GM12875 (cell line): Measurements from ENCODE around the gene ISM1.

Experiments used
- H3K4me3 ChIP-seq: one replicate; pipeline ENCODE4 v1.5.1; 2011; ENCODE audit warnings: low read depth, low read length, control low read depth
- CTCF ChIP-seq: IDR thresholded peaks from 2 replicates; pipeline ENCODE4 v1.5.1; 2011; ENCODE audit warnings: low read depth, mild to moderate bottlenecking, control low read depth, inconsistent platforms, low read length, moderate library complexity, borderline replicate concordance; ENCODE audit not compliant: insufficient read depth

Gene ISM1

GRCh38 chr20:13338097-13338661 lies 117.1 kb downstream of the ISM1 start:
- no peak overlapping the region for H3K4me3 ChIP-seq
- no peak for TF ChIP-seq CTCF

DNA sequence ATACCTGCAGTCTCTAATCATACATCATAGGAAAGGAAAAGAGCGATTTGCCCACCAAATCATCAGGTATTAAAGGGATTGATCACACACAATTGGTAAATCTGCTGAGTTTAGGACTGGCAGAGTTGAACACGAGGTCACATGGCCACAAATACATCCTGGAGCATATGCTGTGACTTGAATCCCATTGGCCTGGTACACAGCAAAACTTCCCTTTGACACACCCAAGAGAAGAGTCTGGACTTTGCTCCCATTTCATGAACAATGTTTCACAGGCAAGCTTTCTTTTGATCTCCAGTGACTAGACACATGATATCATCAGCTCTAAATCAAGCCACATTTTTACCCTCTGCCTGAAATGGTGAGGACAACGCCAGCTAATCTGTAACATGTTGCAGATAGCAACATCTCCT lies 117.9 kb downstream of the ISM1 start:
- H3K4me3 ChIP-seq = no peak overlapping the region
- no peak for TF ChIP-seq CTCF

GRCh38 chr20:13340088-13340487 lies 119.0 kb downstream of the ISM1 start:
- TF ChIP-seq CTCF = no peak
- no peak overlapping the region for H3K4me3 ChIP-seq

GRCh38 chr20:13341737-13342393 lies 120.8 kb downstream of the ISM1 start:
- H3K4me3 ChIP-seq = no peak overlapping the region
- no peak for TF ChIP-seq CTCF

- no peak for TF ChIP-seq CTCF
- no peak overlapping the region for H3K4me3 ChIP-seq
Measured at GRCh38 chr20:13342469-13343242, 121.6 kb downstream of the ISM1 start.

- no peak for TF ChIP-seq CTCF
- H3K4me3 ChIP-seq = no peak overlapping the region
Measured at GRCh38 chr20:13344671-13345070, 123.6 kb downstream of the ISM1 start.
